ENCODE measurements around the gene HOOK2.
A peak's percentile ranks its signal among the peaks of the same experiment; 100 is the strongest.

Gene HOOK2

DNA sequence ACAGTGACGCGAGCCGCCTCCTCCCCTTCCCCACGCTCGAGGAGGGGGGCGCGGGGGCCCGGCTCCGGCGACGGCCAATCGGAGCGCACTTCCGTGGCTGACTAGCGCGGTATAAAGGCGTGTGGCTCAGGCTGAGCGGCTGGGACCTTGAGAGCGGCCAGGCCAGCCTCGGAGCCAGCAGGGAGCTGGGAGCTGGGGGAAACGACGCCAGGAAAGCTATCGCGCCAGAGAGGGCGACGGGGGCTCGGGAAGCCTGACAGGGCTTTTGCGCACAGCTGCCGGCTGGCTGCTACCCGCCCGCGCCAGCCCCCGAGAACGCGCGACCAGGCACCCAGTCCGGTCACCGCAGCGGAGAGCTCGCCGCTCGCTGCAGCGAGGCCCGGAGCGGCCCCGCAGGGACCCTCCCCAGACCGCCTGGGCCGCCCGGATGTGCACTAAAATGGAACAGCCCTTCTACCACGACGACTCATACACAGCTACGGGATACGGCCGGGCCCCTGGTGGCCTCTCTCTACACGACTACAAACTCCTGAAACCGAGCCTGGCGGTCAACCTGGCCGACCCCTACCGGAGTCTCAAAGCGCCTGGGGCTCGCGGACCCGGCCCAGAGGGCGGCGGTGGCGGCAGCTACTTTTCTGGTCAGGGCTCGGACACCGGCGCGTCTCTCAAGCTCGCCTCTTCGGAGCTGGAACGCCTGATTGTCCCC, 16.1 kb upstream of the HOOK2 start, which contains the start of gene JUNB:
TSS of gene JUNB (plus strand) at position 142 of the 706 bp plus-strand sequence. CDS start at position 428, 286 bp downstream.
- Histone ChIP-seq H3F3A (ENCODE audit: low read depth) (no peaks in the 10 kb centered on the region; the same call in 1 of the 2 replicates), H3K27me3 (ENCODE audit: insufficient read depth, low read length, poor library complexity, severe bottlenecking) (no peaks in the 10 kb centered on the region), H3K9ac (ENCODE audit: low read depth, low read length, poor library complexity, severe bottlenecking) (peak within 1 kb of the TSS; percentile 94), H4K20me1 (ENCODE audit: insufficient read depth, low read length, poor library complexity, severe bottlenecking) (no peaks in the 10 kb centered on the region), H3K4me2 (ENCODE audit: low read depth, low read length, poor library complexity, severe bottlenecking) (peak within 1 kb of the TSS; percentile 96), H3K9me2 (replicated peaks; ENCODE audit: low read depth, low read length) (no peaks in the 10 kb centered on the region), H2AFZ (ENCODE audit: low read length) (peak within 1 kb of the TSS; percentile 78), H3K4me1 (ENCODE audit: insufficient read depth, low read length, poor library complexity, severe bottlenecking) (peaks cover 35% of the 10 kb centered on the region), H3K9me3 (ENCODE audit: insufficient read depth, low read depth, low read length) (no peaks in the 10 kb centered on the region), H3K79me2 (ENCODE audit: insufficient read depth, low read length) (peaks cover 21% of the 10 kb centered on the region), H3K4me3 (ENCODE audit: low read length, poor library complexity, severe bottlenecking) (peak within 1 kb of the TSS; percentile 96), H3K36me3 (ENCODE audit: insufficient read depth, low read length) (no peaks in the 10 kb centered on the region)
- no peak for TF ChIP-seq EZH2phosphoT487 (IDR thresholded peaks at IDR 0.05; ENCODE audit: borderline replicate concordance)
- TF ChIP-seq, protein P1, sequence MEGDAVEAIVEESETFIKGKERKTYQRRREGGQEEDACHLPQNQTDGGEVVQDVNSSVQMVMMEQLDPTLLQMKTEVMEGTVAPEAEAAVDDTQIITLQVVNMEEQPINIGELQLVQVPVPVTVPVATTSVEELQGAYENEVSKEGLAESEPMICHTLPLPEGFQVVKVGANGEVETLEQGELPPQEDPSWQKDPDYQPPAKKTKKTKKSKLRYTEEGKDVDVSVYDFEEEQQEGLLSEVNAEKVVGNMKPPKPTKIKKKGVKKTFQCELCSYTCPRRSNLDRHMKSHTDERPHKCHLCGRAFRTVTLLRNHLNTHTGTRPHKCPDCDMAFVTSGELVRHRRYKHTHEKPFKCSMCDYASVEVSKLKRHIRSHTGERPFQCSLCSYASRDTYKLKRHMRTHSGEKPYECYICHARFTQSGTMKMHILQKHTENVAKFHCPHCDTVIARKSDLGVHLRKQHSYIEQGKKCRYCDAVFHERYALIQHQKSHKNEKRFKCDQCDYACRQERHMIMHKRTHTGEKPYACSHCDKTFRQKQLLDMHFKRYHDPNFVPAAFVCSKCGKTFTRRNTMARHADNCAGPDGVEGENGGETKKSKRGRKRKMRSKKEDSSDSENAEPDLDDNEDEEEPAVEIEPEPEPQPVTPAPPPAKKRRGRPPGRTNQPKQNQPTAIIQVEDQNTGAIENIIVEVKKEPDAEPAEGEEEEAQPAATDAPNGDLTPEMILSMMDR (conservative IDR thresholded peaks at IDR 0.05; ENCODE audit: low read length), result no peak; the same call in 1 of the 2 replicates

DNA sequence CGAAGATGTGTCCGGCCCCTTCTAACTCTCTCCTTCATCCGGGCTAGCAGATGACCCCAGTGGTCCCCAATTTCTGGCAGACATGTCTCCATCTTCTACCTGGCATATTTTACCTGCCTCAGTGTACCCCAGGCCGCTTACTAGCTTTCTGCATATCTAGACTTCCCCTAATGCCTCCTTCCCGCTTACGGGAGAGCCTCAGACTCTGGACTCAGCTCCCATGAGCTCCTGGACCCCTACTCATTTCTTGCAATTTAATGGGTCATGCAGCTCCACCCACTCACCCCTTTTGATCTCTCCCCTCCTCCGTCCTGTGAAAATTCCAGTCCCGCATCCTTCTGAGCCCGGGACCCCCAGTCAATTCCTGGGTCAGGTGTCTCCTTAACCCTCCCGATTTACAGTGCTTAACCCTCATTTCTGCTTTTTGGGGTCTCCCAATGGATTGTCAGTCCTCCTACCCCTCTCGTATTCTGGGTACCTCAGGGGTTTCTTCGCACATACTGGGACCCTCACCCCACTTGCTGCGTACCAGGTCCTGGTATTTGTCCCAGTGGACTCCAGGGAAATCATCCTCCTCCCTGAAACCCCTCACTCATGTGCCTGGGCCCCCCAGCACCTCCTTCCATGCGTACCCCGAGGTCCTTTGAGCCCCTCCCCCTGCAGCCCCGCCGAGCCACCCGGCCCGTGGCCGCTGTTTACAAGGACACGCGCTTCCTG, 15.4 kb upstream of the HOOK2 start:
- Histone ChIP-seq H3K9ac (ENCODE audit: low read depth, low read length, poor library complexity, severe bottlenecking) (peak overlapping the region; percentile 94), H2AFZ (ENCODE audit: low read length) (no peak overlapping the region), H3K79me2 (ENCODE audit: insufficient read depth, low read length) (peaks cover 21% of the 10 kb centered on the region), H3K9me2 (replicated peaks; ENCODE audit: low read depth, low read length) (no peaks in the 10 kb centered on the region), H3F3A (ENCODE audit: low read depth) (no peaks in the 10 kb centered on the region; the same call in 1 of the 2 replicates), H3K27me3 (ENCODE audit: insufficient read depth, low read length, poor library complexity, severe bottlenecking) (no peaks in the 10 kb centered on the region), H3K36me3 (ENCODE audit: insufficient read depth, low read length) (no peaks in the 10 kb centered on the region), H3K4me1 (ENCODE audit: insufficient read depth, low read length, poor library complexity, severe bottlenecking) (peaks cover 34% of the 10 kb centered on the region), H4K20me1 (ENCODE audit: insufficient read depth, low read length, poor library complexity, severe bottlenecking) (no peaks in the 10 kb centered on the region), H3K9me3 (ENCODE audit: insufficient read depth, low read depth, low read length) (no peaks in the 10 kb centered on the region), H3K4me2 (ENCODE audit: low read depth, low read length, poor library complexity, severe bottlenecking) (peak overlapping the region; percentile 96), H3K4me3 (ENCODE audit: low read length, poor library complexity, severe bottlenecking) (peak overlapping the region; percentile 96)
- TF ChIP-seq, protein P1 (conservative IDR thresholded peaks at IDR 0.05; ENCODE audit: low read length), result no peak
- no peak for TF ChIP-seq EZH2phosphoT487 (IDR thresholded peaks at IDR 0.05; ENCODE audit: borderline replicate concordance)

- Histone ChIP-seq H3K9me3 (ENCODE audit: insufficient read depth, low read depth, low read length) (no peaks in the 10 kb centered on the region), H4K20me1 (ENCODE audit: insufficient read depth, low read length, poor library complexity, severe bottlenecking) (no peaks in the 10 kb centered on the region), H3K27me3 (ENCODE audit: insufficient read depth, low read length, poor library complexity, severe bottlenecking) (no peaks in the 10 kb centered on the region), H3F3A (ENCODE audit: low read depth) (no peaks in the 10 kb centered on the region; the same call in 1 of the 2 replicates), H3K79me2 (ENCODE audit: insufficient read depth, low read length) (peaks cover 21% of the 10 kb centered on the region), H2AFZ (ENCODE audit: low read length) (no peak overlapping the region), H3K9me2 (replicated peaks; ENCODE audit: low read depth, low read length) (no peaks in the 10 kb centered on the region), H3K4me1 (ENCODE audit: insufficient read depth, low read length, poor library complexity, severe bottlenecking) (peaks cover 42% of the 10 kb centered on the region), H3K9ac (ENCODE audit: low read depth, low read length, poor library complexity, severe bottlenecking) (peak overlapping the region; percentile 94), H3K4me2 (ENCODE audit: low read depth, low read length, poor library complexity, severe bottlenecking) (peak overlapping the region; percentile 96), H3K4me3 (ENCODE audit: low read length, poor library complexity, severe bottlenecking) (peak overlapping the region; percentile 96), H3K36me3 (ENCODE audit: insufficient read depth, low read length) (no peaks in the 10 kb centered on the region)
- TF ChIP-seq EZH2phosphoT487 (IDR thresholded peaks at IDR 0.05; ENCODE audit: borderline replicate concordance), result no peak
- TF ChIP-seq, protein P1 (conservative IDR thresholded peaks at IDR 0.05; ENCODE audit: low read length), result no peak
Observed at GRCh38 chr19:12789904-12790619, 14.7 kb upstream of the HOOK2 start.
